Keratinocyte (primary cell): ENCODE results near the gene ZNF738. TPM values are rescaled to one million over a fixed set of nuclear protein-coding genes. Genes with fewer than 3 reads are reported as not detected.

Experiments used
- DNase-seq: peaks from one replicate; pipeline ENCODE4 v3.0.0-alpha.2; 2011; ENCODE audit warnings: low read depth, missing footprints, low spot score
- FAIRE-seq: peaks from 2 replicates; lab custom pipeline; 2011; peaks lifted over from hg19 to GRCh38; lab: Jason Lieb, UNC
- H2AFZ ChIP-seq: 2 replicates; pipeline ENCODE4 v1.6.0; 2012; ENCODE audit warnings: low read length, control low read depth, inconsistent platforms; ENCODE audit not compliant: control insufficient read depth
- H3K27ac ChIP-seq: 2 replicates; pipeline ENCODE4 v1.5.1; 2011; ENCODE audit warnings: low read length; ENCODE audit not compliant: control insufficient read depth, insufficient read depth
- H3K27me3 ChIP-seq: 3 replicates; pipeline ENCODE4 v1.6.0; 2011; ENCODE audit warnings: low read length; ENCODE audit not compliant: control insufficient read depth, insufficient read depth; ENCODE audit errors: extremely low read depth
- H3K36me3 ChIP-seq, 2 experiments: 2 replicates in 1 of 2; 3 replicates in 1 of 2; pipeline ENCODE4 v1.5.1; 2011; ENCODE audit warnings: low read length in 2 of 2, mild to moderate bottlenecking in 1 of 2; ENCODE audit not compliant: control insufficient read depth in 2 of 2, insufficient read depth in 2 of 2; ENCODE audit errors: extremely low read depth in 1 of 2
- H3K4me1 ChIP-seq: 3 replicates; pipeline ENCODE4 v1.5.1; 2011; ENCODE audit warnings: low read length; ENCODE audit not compliant: control insufficient read depth, insufficient read depth; ENCODE audit errors: extremely low read depth
- H3K4me2 ChIP-seq: 3 replicates; pipeline ENCODE4 v1.6.0; 2011; ENCODE audit warnings: low read depth, low read length; ENCODE audit not compliant: control insufficient read depth, insufficient read depth; ENCODE audit errors: extremely low read depth
- H3K4me3 ChIP-seq, 3 experiments: fragments of 200-600 bp in 1 of 3; sonication (generic) in 1 of 3; 2 replicates in 2 of 3; 3 replicates in 1 of 3; pipeline ENCODE4 v1.5.1; 2011 to 2016; ENCODE audit warnings: low read length in 3 of 3, mild to moderate bottlenecking in 3 of 3, control low read depth in 2 of 3, inconsistent platforms in 1 of 3, low read depth in 1 of 3, mixed read lengths in 1 of 3, mixed run types in 1 of 3, moderate library complexity in 1 of 3; ENCODE audit not compliant: control insufficient read depth in 2 of 3, insufficient read depth in 2 of 3; ENCODE audit errors: extremely low read depth in 1 of 3
- H3K79me2 ChIP-seq: 2 replicates; pipeline ENCODE4 v1.6.0; 2012; ENCODE audit warnings: low read length; ENCODE audit not compliant: control insufficient read depth, insufficient read depth
- H3K9ac ChIP-seq: 3 replicates; pipeline ENCODE4 v1.6.0; 2011; ENCODE audit warnings: low read length; ENCODE audit not compliant: control insufficient read depth, insufficient read depth; ENCODE audit errors: extremely low read depth
- H3K9me1 ChIP-seq: 3 replicates; pipeline ENCODE4 v1.6.0; 2011; ENCODE audit warnings: low read length; ENCODE audit not compliant: control insufficient read depth, insufficient read depth; ENCODE audit errors: extremely low read depth
- H3K9me3 ChIP-seq: 2 replicates; pipeline ENCODE4 v1.5.1; 2012; ENCODE audit warnings: low read depth, low read length; ENCODE audit not compliant: control insufficient read depth
- H4K20me1 ChIP-seq: 3 replicates; pipeline ENCODE4 v1.6.0; 2011; ENCODE audit warnings: low read length; ENCODE audit not compliant: control insufficient read depth, insufficient read depth; ENCODE audit errors: extremely low read depth
- CTCF ChIP-seq, 3 experiments: IDR thresholded peaks in 1 of 3; conservative IDR thresholded peaks in 1 of 3; optimal IDR thresholded peaks in 1 of 3; 2 replicates in 2 of 3; 3 replicates in 1 of 3; pipeline versions ENCODE3 to v1.5.1; 2011; ENCODE audit warnings: low read length in 3 of 3, mild to moderate bottlenecking in 3 of 3, moderate library complexity in 2 of 3, control low read depth in 1 of 3, inconsistent platforms in 1 of 3; ENCODE audit not compliant: insufficient read depth in 2 of 3; ENCODE audit errors: extremely low read depth in 1 of 3
- EZH2 ChIP-seq: IDR thresholded peaks from one replicate; pipeline ENCODE4 v1.6.1; 2012; ENCODE audit warnings: inconsistent platforms, mild to moderate bottlenecking, low read length, moderate library complexity
- dilution Hi-C: fragments of 300-500 bp; cut with MboI; formaldehyde crosslinking; loops from one replicate; pipeline ENCODE4 v1.7.0; 2020; ENCODE audit warnings: low sequenced_read_pairs; ENCODE audit not compliant: extremely low pct_ligation_motif_present
- polyA plus RNA-seq, 5 experiments: library from polyadenylated mRNA; depleted of rRNA in 3 of 5; stranded (reverse) in 3 of 5; stranded (forward) in 1 of 5; unstranded in 1 of 5; fragments of >200 nt; gene quantifications; 1 replicate in 1 of 5; 2 replicates in 3 of 5; 3 replicates in 1 of 5; pipeline versions ENCODE4 v1.2.1 to v1.2.3, GENCODE V29; 2011 to 2012; ENCODE audit warnings: missing spikeins in 2 of 5, low read depth in 1 of 5, low replicate concordance in 1 of 5

Gene ZNF738
- polyA plus RNA-seq, 1 donor (not counting 4 experiments of a cell fraction or from before 2014, with no cell fraction given), result 8.9 TPM

GRCh38 chr19:21326169-21326568 is 32.6 kb upstream of the ZNF738 start:
- Histone ChIP-seq H3K4me1 (peaks cover 3% of the 10 kb centered on the region), H3K4me3 (no peak overlapping the region), H3K9me3 (peaks cover 5% of the 10 kb centered on the region), H3K36me3 (no peaks in the 10 kb centered on the region), H3K27ac (no peak overlapping the region), H4K20me1 (no peaks in the 10 kb centered on the region), H3K79me2 (peaks cover 61% of the 10 kb centered on the region), H2AFZ (no peak overlapping the region), H3K9ac (no peak overlapping the region), H3K9me1 (no peaks in the 10 kb centered on the region), H3K27me3 (no peaks in the 10 kb centered on the region), H3K4me2 (no peak overlapping the region)
- DNase-seq (no peak), FAIRE-seq (no peak)
- TF ChIP-seq CTCF (optimal IDR thresholded peaks at IDR 0.05 in 1 of 3, IDR thresholded peaks at IDR 0.05 in 1 of 3, conservative IDR thresholded peaks at IDR 0.05 in 1 of 3; ENCODE audit: extremely low read depth in 1 of 3, insufficient read depth in 2 of 3, low read length in 3 of 3) (no peak), EZH2 (no peak)
- dilution Hi-C loops, result no loop called here

GRCh38 chr19:21328406-21328805 is 30.4 kb upstream of the ZNF738 start:
- Histone ChIP-seq H3K4me3 (peak overlapping the region; percentile 83 to 99 (median 90)), H4K20me1 (no peaks in the 10 kb centered on the region), H3K4me1 (peaks cover 3% of the 10 kb centered on the region), H3K9me3 (peaks cover 5% of the 10 kb centered on the region), H3K4me2 (peak overlapping the region; percentile 84), H3K27me3 (no peaks in the 10 kb centered on the region), H3K9me1 (no peaks in the 10 kb centered on the region), H3K36me3 (no peaks in the 10 kb centered on the region), H3K79me2 (peaks cover 43% of the 10 kb centered on the region), H3K27ac (peak overlapping the region; percentile 91), H3K9ac (peak overlapping the region; percentile 96), H2AFZ (peak overlapping the region; percentile 100)
- dilution Hi-C loops, result no loop called here
- TF ChIP-seq EZH2, result no peak
- no peak for TF ChIP-seq CTCF (optimal IDR thresholded peaks at IDR 0.05 in 1 of 3, IDR thresholded peaks at IDR 0.05 in 1 of 3, conservative IDR thresholded peaks at IDR 0.05 in 1 of 3; ENCODE audit: extremely low read depth in 1 of 3, insufficient read depth in 2 of 3, low read length in 3 of 3)
- FAIRE-seq, result no peak
- DNase-seq, result no peak
